ENCODE data around the gene YTHDF2.

The YTHDF2 gene

GRCh38 chr1:28796352-28797211 lies 59.8 kb downstream of the YTHDF2 start:
- DNase-seq (ENCODE audit: low spot score in 2 of 2) = no peak
- Histone ChIP-seq H3K9me3 (no peaks in the 10 kb centered on the region), H3K27me3 (ENCODE audit: low read depth) (no peaks in the 10 kb centered on the region), H3K4me1 (no peaks in the 10 kb centered on the region), H3K36me3 (replicated peaks) (no peaks in the 10 kb centered on the region), H3K4me3 (no peak overlapping the region)
- in situ Hi-C loops (cut with MboI; ENCODE audit: low sequenced_read_pairs) = no loop called here

- Histone ChIP-seq H3K4me1 (no peaks in the 10 kb centered on the region), H3K27me3 (ENCODE audit: low read depth) (no peaks in the 10 kb centered on the region), H3K4me3 (no peak overlapping the region), H3K9me3 (no peaks in the 10 kb centered on the region), H3K36me3 (replicated peaks) (no peaks in the 10 kb centered on the region)
- in situ Hi-C loops (cut with MboI; ENCODE audit: low sequenced_read_pairs) = no loop called here
- no peak for DNase-seq (ENCODE audit: low spot score in 2 of 2)
Observed at GRCh38 chr1:28800324-28800723, 63.6 kb downstream of the YTHDF2 start.

- Histone ChIP-seq H3K4me1 (no peaks in the 10 kb centered on the region), H3K36me3 (replicated peaks) (no peaks in the 10 kb centered on the region), H3K9me3 (no peaks in the 10 kb centered on the region), H3K4me3 (no peak overlapping the region), H3K27me3 (ENCODE audit: low read depth) (no peaks in the 10 kb centered on the region)
- no peak for DNase-seq (ENCODE audit: low spot score in 2 of 2)
- in situ Hi-C loops (cut with MboI; ENCODE audit: low sequenced_read_pairs) = no loop called here
Observed at GRCh38 chr1:28801461-28801860, 64.7 kb downstream of the YTHDF2 start.

GRCh38 chr1:28803051-28803450 lies 66.3 kb downstream of the YTHDF2 start:
- in situ Hi-C loops (cut with MboI; ENCODE audit: low sequenced_read_pairs) = no loop called here
- Histone ChIP-seq H3K4me1 (no peaks in the 10 kb centered on the region), H3K36me3 (replicated peaks) (no peaks in the 10 kb centered on the region), H3K9me3 (no peaks in the 10 kb centered on the region), H3K27me3 (ENCODE audit: low read depth) (no peaks in the 10 kb centered on the region), H3K4me3 (no peak overlapping the region)
- no peak for DNase-seq (ENCODE audit: low spot score in 2 of 2)

- in situ Hi-C loops (cut with MboI; ENCODE audit: low sequenced_read_pairs) = no loop called here
- H3K27me3 ChIP-seq (ENCODE audit: low read depth) = no peaks in the 10 kb centered on the region
Observed at GRCh38 chr1:28803662-28804061, 66.9 kb downstream of the YTHDF2 start.

GRCh38 chr1:28804071-28804470 lies 67.3 kb downstream of the YTHDF2 start:
- no peak overlapping the region for H3K4me3 ChIP-seq
- peak in 1 of 2 experiments; percentile 76 for DNase-seq (ENCODE audit: low spot score in 2 of 2)
- no peaks in the 10 kb centered on the region for H3K9me3 ChIP-seq
- no peaks in the 10 kb centered on the region for H3K4me1 ChIP-seq
- H3K36me3 ChIP-seq (replicated peaks) = no peaks in the 10 kb centered on the region
- in situ Hi-C loops (cut with MboI; ENCODE audit: low sequenced_read_pairs) = no loop called here
- no peaks in the 10 kb centered on the region for H3K27me3 ChIP-seq (ENCODE audit: low read depth)

More at GRCh38 chr1:28803662-28804061, 66.9 kb downstream of the YTHDF2 start:
- Histone ChIP-seq H3K4me3 (no peak overlapping the region), H3K36me3 (replicated peaks) (no peaks in the 10 kb centered on the region), H3K4me1 (no peaks in the 10 kb centered on the region), H3K9me3 (no peaks in the 10 kb centered on the region)
- DNase-seq (ENCODE audit: low spot score in 2 of 2) = no peak

GRCh38 chr1:28807046-28807445 lies 70.3 kb downstream of the YTHDF2 start:
- DNase-seq (ENCODE audit: low spot score in 2 of 2) = no peak
- Histone ChIP-seq H3K27me3 (ENCODE audit: low read depth) (peaks cover 19% of the 10 kb centered on the region), H3K4me3 (no peak overlapping the region), H3K9me3 (no peaks in the 10 kb centered on the region), H3K36me3 (replicated peaks) (no peaks in the 10 kb centered on the region), H3K4me1 (no peaks in the 10 kb centered on the region)
- in situ Hi-C loops (cut with MboI; ENCODE audit: low sequenced_read_pairs) = no loop called here

- Histone ChIP-seq H3K9me3 (no peaks in the 10 kb centered on the region), H3K4me3 (no peak overlapping the region), H3K36me3 (replicated peaks) (no peaks in the 10 kb centered on the region), H3K27me3 (ENCODE audit: low read depth) (peaks cover 27% of the 10 kb centered on the region), H3K4me1 (no peaks in the 10 kb centered on the region)
- in situ Hi-C loops (cut with MboI; ENCODE audit: low sequenced_read_pairs) = no loop called here
- no peak for DNase-seq (ENCODE audit: low spot score in 2 of 2)
Observed at GRCh38 chr1:28807986-28808385, 71.2 kb downstream of the YTHDF2 start.

- Histone ChIP-seq H3K36me3 (replicated peaks) (no peaks in the 10 kb centered on the region), H3K9me3 (no peaks in the 10 kb centered on the region), H3K27me3 (ENCODE audit: low read depth) (peaks cover 53% of the 10 kb centered on the region), H3K4me1 (no peaks in the 10 kb centered on the region), H3K4me3 (no peak overlapping the region)
- in situ Hi-C loops (cut with MboI; ENCODE audit: low sequenced_read_pairs) = no loop called here
- no peak for DNase-seq (ENCODE audit: low spot score in 2 of 2)
Observed at GRCh38 chr1:28811369-28811765, 74.6 kb downstream of the YTHDF2 start.

GRCh38 chr1:28811766-28812668 lies 75.3 kb downstream of the YTHDF2 start, which contains the start of gene OPRD1:
TSS of gene OPRD1 (plus strand) at chr1:28812170. CDS start at chr1:28812384, 214 bp downstream.
- Histone ChIP-seq H3K4me3 (no peak within 1 kb of the TSS), H3K27me3 (ENCODE audit: low read depth) (peaks cover 56% of the 10 kb centered on the region), H3K36me3 (replicated peaks) (no peaks in the 10 kb centered on the region), H3K4me1 (no peaks in the 10 kb centered on the region), H3K9me3 (no peaks in the 10 kb centered on the region)
- DNase-seq (ENCODE audit: low spot score in 2 of 2) = no peak
- in situ Hi-C loops (cut with MboI; ENCODE audit: low sequenced_read_pairs) = no loop called here

- Histone ChIP-seq H3K27me3 (ENCODE audit: low read depth) (peaks cover 56% of the 10 kb centered on the region), H3K36me3 (replicated peaks) (no peaks in the 10 kb centered on the region), H3K4me3 (no peak overlapping the region), H3K4me1 (no peaks in the 10 kb centered on the region), H3K9me3 (no peaks in the 10 kb centered on the region)
- in situ Hi-C loops (cut with MboI; ENCODE audit: low sequenced_read_pairs) = no loop called here
- no peak for DNase-seq (ENCODE audit: low spot score in 2 of 2)
Observed at GRCh38 chr1:28812669-28813468, 76.1 kb downstream of the YTHDF2 start.

GRCh38 chr1:28813931-28814465 lies 77.3 kb downstream of the YTHDF2 start:
- no peaks in the 10 kb centered on the region for H3K4me1 ChIP-seq
- DNase-seq (ENCODE audit: low spot score in 2 of 2) = no peak
- in situ Hi-C loops (cut with MboI; ENCODE audit: low sequenced_read_pairs) = no loop called here
- H3K36me3 ChIP-seq (replicated peaks) = no peaks in the 10 kb centered on the region
- H3K4me3 ChIP-seq = no peak overlapping the region
- H3K9me3 ChIP-seq = no peaks in the 10 kb centered on the region
- H3K27me3 ChIP-seq (ENCODE audit: low read depth) = peaks cover 56% of the 10 kb centered on the region

GRCh38 chr1:28815533-28816185 lies 78.9 kb downstream of the YTHDF2 start:
- H3K4me1 ChIP-seq = no peaks in the 10 kb centered on the region
- in situ Hi-C loops (cut with MboI; ENCODE audit: low sequenced_read_pairs) = no loop called here
- H3K36me3 ChIP-seq (replicated peaks) = no peaks in the 10 kb centered on the region
- no peaks in the 10 kb centered on the region for H3K9me3 ChIP-seq
- peaks cover 50% of the 10 kb centered on the region for H3K27me3 ChIP-seq (ENCODE audit: low read depth)
- no peak overlapping the region for H3K4me3 ChIP-seq
- DNase-seq (ENCODE audit: low spot score in 2 of 2) = no peak

All from HAP-1 (cell line).